HCT116 (cell line): Measurements from ENCODE around the gene CD44. TPM values are rescaled to one million over a fixed set of nuclear protein-coding genes. Genes with fewer than 3 reads are reported as not detected.
"Not testable (repeated sequence)": the region's sequence is repeated elsewhere in the genome, so short reads cannot be mapped to it uniquely, and the experiment has no call there.

ENCODE experiments used
- ATAC-seq: fragments of 200-7000 bp; cut with Tn5 transposase; 2 replicates; pipeline ENCODE4 v1.9.1; 2020; ENCODE audit warnings: mild to moderate bottlenecking, moderate library complexity
- BruUV-seq: library from RNA; stranded (reverse); fragments of 400-500 nt; replicated peaks from 2 replicates; lab custom pipeline; 2021; lab: Mats Ljungman, UMichigan
- CTCF ChIA-PET: fragments of 300-600 bp; sonication (Branson Sonifier 250); formaldehyde crosslinking; loops from one replicate; lab custom pipeline; 2021; ENCODE audit warnings: antibody characterized with exemption; lab: Charles Lee
- POLR2A ChIA-PET: fragments of 300-600, 350-600 bp; sonication (Branson Sonifier 250); formaldehyde crosslinking; loops from one replicate; lab custom pipeline; 2021; ENCODE audit warnings: antibody characterized with exemption; lab: Charles Lee
- RAD21 ChIA-PET, 2 experiments: fragments of 300-600 bp; sonication (Branson Sonifier 250); formaldehyde crosslinking; loops; one replicate each; lab custom pipeline; 2023; ENCODE audit warnings: low total read pairs in 2 of 2; ENCODE audit not compliant: uncharacterized antibody in 2 of 2, unreplicated experiment in 2 of 2, low non-redundant PET in 1 of 2; lab: Charles Lee
- DNase-seq: peaks from one replicate; pipeline ENCODE4 v3.0.0-alpha.2; 2010; ENCODE audit warnings: low read depth, low spot score
- H2AFZ ChIP-seq: fragments of 200-600 bp; shearing (Covaris generic), sonication (generic); 2 replicates; pipeline ENCODE4 v1.6.1; 2017; ENCODE audit warnings: low read depth, mixed run types, mixed read lengths, antibody characterized with exemption, low read length; ENCODE audit not compliant: poor library complexity, severe bottlenecking
- H3K27ac ChIP-seq: 2 replicates; pipeline ENCODE4 v1.5.1; 2012; ENCODE audit warnings: low read depth, low read length
- H3K27me3 ChIP-seq: fragments of 200-600 bp; sonication (generic); 2 replicates; pipeline ENCODE4 v1.6.1; 2016; ENCODE audit warnings: mixed run types, low read length, mixed read lengths; ENCODE audit not compliant: insufficient read depth
- H3K36me3 ChIP-seq, 2 experiments: fragments of 200-500 bp in 1 of 2; fragments of 200-600 bp in 1 of 2; sonication (Bioruptor generic) in 1 of 2; sonication (generic) in 1 of 2; 2 replicates each; pipeline versions ENCODE4 v1.5.1 to v1.6.1; 2014 to 2016; ENCODE audit warnings: low read length in 2 of 2, inconsistent platforms in 1 of 2, mixed read lengths in 1 of 2, mixed run types in 1 of 2; ENCODE audit not compliant: insufficient read depth in 2 of 2, control insufficient read depth in 1 of 2
- H3K4me1 ChIP-seq, 2 experiments: fragments of 200-600 bp in 1 of 2; sonication (generic) in 1 of 2; 2 replicates each; pipeline versions ENCODE4 v1.5.1 to v1.6.1; 2012 to 2017; ENCODE audit warnings: low read length in 2 of 2, inconsistent platforms in 1 of 2, mild to moderate bottlenecking in 1 of 2, mixed read lengths in 1 of 2, mixed run types in 1 of 2, moderate library complexity in 1 of 2; ENCODE audit not compliant: insufficient read depth in 2 of 2, control insufficient read depth in 1 of 2
- H3K4me2 ChIP-seq: fragments of 200-600 bp; sonication (generic); 2 replicates; pipeline ENCODE4 v1.6.1; 2017; ENCODE audit warnings: mixed run types, low read length, mixed read lengths
- H3K4me3 ChIP-seq, 2 experiments: fragments of 200-600 bp in 1 of 2; sonication (generic) in 1 of 2; replicated peaks in 1 of 2; 2 replicates each; pipeline ENCODE4 v1.5.1; 2011 to 2016; ENCODE audit warnings: low read length in 2 of 2, control low read depth in 1 of 2, low read depth in 1 of 2, mild to moderate bottlenecking in 1 of 2, mixed read lengths in 1 of 2, mixed run types in 1 of 2
- H3K79me2 ChIP-seq: fragments of 200-600 bp; sonication (generic); 2 replicates; pipeline ENCODE4 v1.6.1; 2017; ENCODE audit warnings: mild to moderate bottlenecking, mixed run types, low read length, moderate library complexity, mixed read lengths; ENCODE audit not compliant: insufficient read depth
- H3K9ac ChIP-seq: fragments of 200-600 bp; sonication (generic); 2 replicates; pipeline ENCODE4 v1.6.1; 2016; ENCODE audit warnings: low read length, mixed read lengths
- H3K9me2 ChIP-seq: fragments of 200-600 bp; sonication (generic), shearing (Covaris generic); 2 replicates; pipeline ENCODE4 v1.6.1; 2017; ENCODE audit warnings: mixed run types, mild to moderate bottlenecking, moderate library complexity; ENCODE audit not compliant: insufficient read depth
- H3K9me3 ChIP-seq, 2 experiments: fragments of 200-500 bp in 1 of 2; fragments of 200-600 bp in 1 of 2; sonication (Bioruptor generic) in 1 of 2; sonication (generic) in 1 of 2; 2 replicates each; pipeline ENCODE4 v1.6.1; 2014 to 2017; ENCODE audit warnings: low read length in 2 of 2, mixed read lengths in 2 of 2, inconsistent platforms in 1 of 2, low read depth in 1 of 2, mild to moderate bottlenecking in 1 of 2, mixed run types in 1 of 2, moderate library complexity in 1 of 2; ENCODE audit not compliant: control insufficient read depth in 1 of 2, insufficient read depth in 1 of 2
- H4K20me1 ChIP-seq: fragments of 200-600 bp; sonication (generic), shearing (Covaris generic); 2 replicates; pipeline ENCODE4 v1.6.1; 2017; ENCODE audit warnings: mixed run types, mild to moderate bottlenecking, moderate library complexity; ENCODE audit not compliant: insufficient read depth
- CBX3 ChIP-seq: IDR thresholded peaks from 2 replicates; pipeline ENCODE4 v1.6.1; 2012; ENCODE audit warnings: low read depth
- CTCF ChIP-seq, 3 experiments: fragments of 200-600 bp in 1 of 3; sonication (generic) in 1 of 3; IDR thresholded peaks in 2 of 3; conservative IDR thresholded peaks in 1 of 3; 2 replicates each; pipeline ENCODE4 v1.5.1; 2012 to 2017; ENCODE audit warnings: low read depth in 2 of 3, low read length in 2 of 3, antibody characterized with exemption in 1 of 3, borderline replicate concordance in 1 of 3, control low read depth in 1 of 3, mild to moderate bottlenecking in 1 of 3, mixed read lengths in 1 of 3, mixed run types in 1 of 3, moderate library complexity in 1 of 3; ENCODE audit not compliant: insufficient read depth in 1 of 3
- EZH2 ChIP-seq: fragments of 200-600 bp; sonication (generic); IDR thresholded peaks from 2 replicates; pipeline ENCODE4 v1.6.1; 2017; ENCODE audit warnings: antibody characterized with exemption, mixed run types
- JUND ChIP-seq: IDR thresholded peaks from 2 replicates; pipeline ENCODE4 v1.6.1; 2012
- MAX ChIP-seq: IDR thresholded peaks from 2 replicates; pipeline ENCODE4 v1.6.1; 2012
- POLR2AphosphoS5 ChIP-seq: IDR thresholded peaks from 2 replicates; pipeline ENCODE4 v1.6.1; 2011; ENCODE audit warnings: mild to moderate bottlenecking, low read depth, low read length, moderate library complexity
- REST ChIP-seq: IDR thresholded peaks from 2 replicates; pipeline ENCODE4 v1.6.1; 2012; ENCODE audit warnings: low read depth
- SIN3A ChIP-seq: IDR thresholded peaks from 2 replicates; pipeline ENCODE4 v1.6.1; 2012; ENCODE audit warnings: low read depth
- ZBTB33 ChIP-seq: IDR thresholded peaks from 2 replicates; pipeline ENCODE4 v1.6.1; 2011; ENCODE audit warnings: mild to moderate bottlenecking, low read length, moderate library complexity; ENCODE audit not compliant: insufficient replicate concordance; ENCODE audit errors: extremely low read depth
- ZFX ChIP-seq: fragments of 450-650 bp; IDR thresholded peaks from 2 replicates; pipeline ENCODE4 v1.6.1; 2017
- ZNF274 ChIP-seq: fragments of 200-500 bp; sonication (Bioruptor generic); IDR thresholded peaks from 2 replicates; pipeline ENCODE4 v1.6.1; 2014; ENCODE audit warnings: mild to moderate bottlenecking, low read depth, low read length, inconsistent platforms
- intact Hi-C: fragments of 100-400 bp; cut with micrococcal nuclease; formaldehyde crosslinking; loops from 2 replicates; pipeline ENCODE4 v1.10.0; 2022
- total RNA-seq: library from RNA; stranded (reverse); gene quantifications from one replicate; pipeline ENCODE4 v1.2.1, GENCODE V29; 2021; ENCODE audit not compliant: unreplicated experiment

Gene CD44
- total RNA-seq, 1 experiment from 2014 or later = 742 TPM

GRCh38 chr11:35107861-35108260 is 31.1 kb upstream of the CD44 start:
- H3K9me3 ChIP-seq = no peaks in the 10 kb centered on the region
- no peak overlapping the region for H3K4me2 ChIP-seq
- H2AFZ ChIP-seq = no peak overlapping the region
- no peak overlapping the region for H3K4me3 ChIP-seq
- no peaks in the 10 kb centered on the region for H3K9me2 ChIP-seq
- H3K27ac ChIP-seq = no peak overlapping the region
- peaks cover 0 to 10% of the 10 kb centered on the region in 2 experiments; a peak in 1 of 4 replicates for H3K4me1 ChIP-seq
- intact Hi-C loops = no loop called here
- no peaks in the 10 kb centered on the region for H4K20me1 ChIP-seq
- no peak for TF ChIP-seq ZFX
- no peak for TF ChIP-seq POLR2AphosphoS5
- no peak for TF ChIP-seq MAX
- no peak for TF ChIP-seq ZBTB33
- TF ChIP-seq EZH2 = no peak
- TF ChIP-seq SIN3A = no peak
- no peak for TF ChIP-seq ZNF274
- TF ChIP-seq CTCF (IDR thresholded peaks at IDR 0.05 in 2 of 3, conservative IDR thresholded peaks at IDR 0.05 in 1 of 3; ENCODE audit: borderline replicate concordance in 1 of 3, insufficient read depth in 1 of 3, low read depth in 2 of 3, low read length in 2 of 3) = no peak
- no peak for TF ChIP-seq JUND
- no peak for TF ChIP-seq CBX3
- TF ChIP-seq REST = no peak
- no peaks in the 10 kb centered on the region for H3K36me3 ChIP-seq
- ChIA-PET RAD21 (no interaction called here), POLR2A (no interaction called here), CTCF (no interaction called here)
- H3K9ac ChIP-seq = no peak overlapping the region
- H3K27me3 ChIP-seq = no peaks in the 10 kb centered on the region
- no peak for ATAC-seq
- no peaks in the 10 kb centered on the region for H3K79me2 ChIP-seq
- no peak for DNase-seq
- no TSS peak for BruUV-seq

GRCh38 chr11:35108336-35108735 is 30.6 kb upstream of the CD44 start:
- DNase-seq, ATAC-seq, H4K20me1 ChIP-seq, H3K36me3 ChIP-seq, H2AFZ ChIP-seq, RAD21 ChIA-PET, H3K9ac ChIP-seq, H3K27me3 ChIP-seq, CTCF ChIA-PET, POLR2A ChIA-PET, H3K27ac ChIP-seq, H3K9me3 ChIP-seq, H3K79me2 ChIP-seq, BruUV-seq, intact Hi-C loops, H3K4me3 ChIP-seq, H3K9me2 ChIP-seq, H3K4me2 ChIP-seq: not testable (repeated sequence)
- peaks cover 0 to 10% of the 10 kb centered on the region in 2 experiments; a peak in 1 of 4 replicates for H3K4me1 ChIP-seq
